ENCODE measurements around the gene MYMX. TPM values are rescaled to one million over a fixed set of nuclear protein-coding genes. Genes with fewer than 3 reads are reported as not detected.

MYMX gene
- total and polyA plus RNA-seq, 2 of the 13 experiments (the other 11 are each of a cell fraction or from before 2014, with no cell fraction given): not detected

DNA sequence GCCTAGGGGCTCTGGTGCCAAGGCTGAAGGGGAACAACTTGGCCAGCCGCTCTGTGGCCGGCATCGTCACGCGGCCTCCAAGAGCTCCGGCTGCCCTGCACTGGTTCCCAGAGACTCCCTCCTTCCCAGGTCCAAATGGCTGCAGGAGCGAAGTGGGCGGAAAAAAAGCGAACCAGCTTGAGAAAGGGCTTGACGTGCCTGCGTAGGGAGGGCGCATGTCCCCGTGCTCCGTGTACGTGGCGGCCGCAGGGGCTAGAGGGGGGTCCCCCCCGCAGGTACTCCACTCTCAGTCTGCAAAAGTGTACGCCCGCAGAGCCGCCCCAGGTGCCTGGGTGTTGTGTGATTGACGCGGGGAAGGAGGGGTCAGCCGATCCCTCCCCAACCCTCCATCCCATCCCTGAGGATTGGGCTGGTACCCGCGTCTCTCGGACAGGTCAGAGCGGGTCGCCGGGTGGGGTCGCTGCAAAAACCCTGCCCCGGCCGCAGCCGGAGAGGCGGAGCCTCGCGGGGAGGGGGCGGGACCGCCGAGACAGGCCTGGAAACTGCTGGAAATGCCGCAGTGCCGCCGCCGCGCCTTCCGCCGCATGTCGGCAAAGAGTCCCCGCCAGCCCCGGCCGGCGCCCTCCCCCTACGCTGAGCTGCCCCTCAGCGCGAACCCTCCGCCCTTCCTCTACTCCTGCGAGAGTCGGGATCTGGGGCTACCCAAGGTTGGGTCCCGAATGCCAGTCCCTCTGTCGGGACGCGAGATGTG lies 29.4 kb downstream of the MYMX start (continued):
- 0 out of 2 replicates have a peak, but pooled peaks have one; percentile 35 for TF ChIP-seq HHEX (CRISPR knock-in tag; IDR thresholded peaks at IDR 0.05)
- no peak for TF ChIP-seq HDAC6 (IDR thresholded peaks at IDR 0.05; ENCODE audit: low read depth, low read length)
- TF ChIP-seq, protein P1, sequence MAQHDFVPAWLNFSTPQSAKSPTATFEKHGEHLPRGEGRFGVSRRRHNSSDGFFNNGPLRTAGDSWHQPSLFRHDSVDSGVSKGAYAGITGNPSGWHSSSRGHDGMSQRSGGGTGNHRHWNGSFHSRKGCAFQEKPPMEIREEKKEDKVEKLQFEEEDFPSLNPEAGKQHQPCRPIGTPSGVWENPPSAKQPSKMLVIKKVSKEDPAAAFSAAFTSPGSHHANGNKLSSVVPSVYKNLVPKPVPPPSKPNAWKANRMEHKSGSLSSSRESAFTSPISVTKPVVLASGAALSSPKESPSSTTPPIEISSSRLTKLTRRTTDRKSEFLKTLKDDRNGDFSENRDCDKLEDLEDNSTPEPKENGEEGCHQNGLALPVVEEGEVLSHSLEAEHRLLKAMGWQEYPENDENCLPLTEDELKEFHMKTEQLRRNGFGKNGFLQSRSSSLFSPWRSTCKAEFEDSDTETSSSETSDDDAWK (CRISPR knock-in tag; IDR thresholded peaks at IDR 0.05): no peak
- peak; percentile 65; the same call in 1 of the 2 replicates for TF ChIP-seq HNRNPL (IDR thresholded peaks at IDR 0.05; ENCODE audit: low read depth, low read length)
- TF ChIP-seq ZNF549 (CRISPR knock-in tag; IDR thresholded peaks at IDR 0.05): no peak
- TF ChIP-seq CBX5 (CRISPR knock-in tag; IDR thresholded peaks at IDR 0.05; ENCODE audit: borderline replicate concordance): no peak
- TF ChIP-seq, protein P2, sequence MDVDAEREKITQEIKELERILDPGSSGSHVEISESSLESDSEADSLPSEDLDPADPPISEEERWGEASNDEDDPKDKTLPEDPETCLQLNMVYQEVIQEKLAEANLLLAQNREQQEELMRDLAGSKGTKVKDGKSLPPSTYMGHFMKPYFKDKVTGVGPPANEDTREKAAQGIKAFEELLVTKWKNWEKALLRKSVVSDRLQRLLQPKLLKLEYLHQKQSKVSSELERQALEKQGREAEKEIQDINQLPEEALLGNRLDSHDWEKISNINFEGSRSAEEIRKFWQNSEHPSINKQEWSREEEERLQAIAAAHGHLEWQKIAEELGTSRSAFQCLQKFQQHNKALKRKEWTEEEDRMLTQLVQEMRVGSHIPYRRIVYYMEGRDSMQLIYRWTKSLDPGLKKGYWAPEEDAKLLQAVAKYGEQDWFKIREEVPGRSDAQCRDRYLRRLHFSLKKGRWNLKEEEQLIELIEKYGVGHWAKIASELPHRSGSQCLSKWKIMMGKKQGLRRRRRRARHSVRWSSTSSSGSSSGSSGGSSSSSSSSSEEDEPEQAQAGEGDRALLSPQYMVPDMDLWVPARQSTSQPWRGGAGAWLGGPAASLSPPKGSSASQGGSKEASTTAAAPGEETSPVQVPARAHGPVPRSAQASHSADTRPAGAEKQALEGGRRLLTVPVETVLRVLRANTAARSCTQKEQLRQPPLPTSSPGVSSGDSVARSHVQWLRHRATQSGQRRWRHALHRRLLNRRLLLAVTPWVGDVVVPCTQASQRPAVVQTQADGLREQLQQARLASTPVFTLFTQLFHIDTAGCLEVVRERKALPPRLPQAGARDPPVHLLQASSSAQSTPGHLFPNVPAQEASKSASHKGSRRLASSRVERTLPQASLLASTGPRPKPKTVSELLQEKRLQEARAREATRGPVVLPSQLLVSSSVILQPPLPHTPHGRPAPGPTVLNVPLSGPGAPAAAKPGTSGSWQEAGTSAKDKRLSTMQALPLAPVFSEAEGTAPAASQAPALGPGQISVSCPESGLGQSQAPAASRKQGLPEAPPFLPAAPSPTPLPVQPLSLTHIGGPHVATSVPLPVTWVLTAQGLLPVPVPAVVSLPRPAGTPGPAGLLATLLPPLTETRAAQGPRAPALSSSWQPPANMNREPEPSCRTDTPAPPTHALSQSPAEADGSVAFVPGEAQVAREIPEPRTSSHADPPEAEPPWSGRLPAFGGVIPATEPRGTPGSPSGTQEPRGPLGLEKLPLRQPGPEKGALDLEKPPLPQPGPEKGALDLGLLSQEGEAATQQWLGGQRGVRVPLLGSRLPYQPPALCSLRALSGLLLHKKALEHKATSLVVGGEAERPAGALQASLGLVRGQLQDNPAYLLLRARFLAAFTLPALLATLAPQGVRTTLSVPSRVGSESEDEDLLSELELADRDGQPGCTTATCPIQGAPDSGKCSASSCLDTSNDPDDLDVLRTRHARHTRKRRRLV (CRISPR knock-in tag; IDR thresholded peaks at IDR 0.05): peak; percentile 70; the same call in 1 of the 2 replicates
- TF ChIP-seq ZNF484 (CRISPR knock-in tag; IDR thresholded peaks at IDR 0.05; ENCODE audit: borderline replicate concordance, low read depth): no peak
- TF ChIP-seq, protein P3, sequence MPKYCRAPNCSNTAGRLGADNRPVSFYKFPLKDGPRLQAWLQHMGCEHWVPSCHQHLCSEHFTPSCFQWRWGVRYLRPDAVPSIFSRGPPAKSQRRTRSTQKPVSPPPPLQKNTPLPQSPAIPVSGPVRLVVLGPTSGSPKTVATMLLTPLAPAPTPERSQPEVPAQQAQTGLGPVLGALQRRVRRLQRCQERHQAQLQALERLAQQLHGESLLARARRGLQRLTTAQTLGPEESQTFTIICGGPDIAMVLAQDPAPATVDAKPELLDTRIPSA (CRISPR knock-in tag; IDR thresholded peaks at IDR 0.05; ENCODE audit: borderline replicate concordance): 0 out of 2 replicates have a peak, but pooled peaks have one; percentile 4
- no peak for TF ChIP-seq MATR3 (CRISPR knock-in tag; IDR thresholded peaks at IDR 0.05)
- peak; percentile 33; the same call in 1 of the 2 replicates for TF ChIP-seq KMT2B (CRISPR knock-in tag; IDR thresholded peaks at IDR 0.05)
- TF ChIP-seq MAZ (IDR thresholded peaks at IDR 0.05; ENCODE audit: borderline replicate concordance, low read depth, low read length): peak; percentile 81
- TF ChIP-seq MAZ (CRISPR knock-in tag; IDR thresholded peaks at IDR 0.05; ENCODE audit: low read depth): no peak; the same call in 1 of the 2 replicates
- TF ChIP-seq GATAD2A (CRISPR knock-in tag; IDR thresholded peaks at IDR 0.05): peak; percentile 64; the same call in 1 of the 2 replicates
- no peak; the same call in 1 of the 2 replicates for TF ChIP-seq ZNF841 (CRISPR knock-in tag; IDR thresholded peaks at IDR 0.05; ENCODE audit: borderline replicate concordance)
- TF ChIP-seq ZNF816 (CRISPR knock-in tag; IDR thresholded peaks at IDR 0.05; ENCODE audit: borderline replicate concordance): 0 out of 2 replicates have a peak, but pooled peaks have one; percentile 23
- no peak for TF ChIP-seq CBX1 (IDR thresholded peaks at IDR 0.05; ENCODE audit: low read depth)
- TF ChIP-seq, protein P4, sequence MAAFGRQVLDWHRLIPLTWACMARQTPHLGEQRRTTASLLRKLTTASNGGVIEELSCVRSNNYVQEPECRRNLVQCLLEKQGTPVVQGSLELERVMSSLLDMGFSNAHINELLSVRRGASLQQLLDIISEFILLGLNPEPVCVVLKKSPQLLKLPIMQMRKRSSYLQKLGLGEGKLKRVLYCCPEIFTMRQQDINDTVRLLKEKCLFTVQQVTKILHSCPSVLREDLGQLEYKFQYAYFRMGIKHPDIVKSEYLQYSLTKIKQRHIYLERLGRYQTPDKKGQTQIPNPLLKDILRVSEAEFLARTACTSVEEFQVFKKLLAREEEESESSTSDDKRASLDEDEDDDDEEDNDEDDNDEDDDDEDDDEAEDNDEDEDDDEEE (CRISPR knock-in tag; IDR thresholded peaks at IDR 0.05): peak; percentile 75
- TF ChIP-seq ZNF205 (CRISPR knock-in tag; IDR thresholded peaks at IDR 0.05): peak; percentile 62; the same call in 1 of the 2 replicates
- no peak for TF ChIP-seq GTF3A (CRISPR knock-in tag; conservative IDR thresholded peaks at IDR 0.05)
